ENCODE data around the gene OLFM1. TPM values are rescaled to one million over a fixed set of nuclear protein-coding genes. Genes with fewer than 3 reads are reported as not detected.

The OLFM1 gene
- total RNA-seq, 1 experiment from 2014 or later, result not detected

DNA sequence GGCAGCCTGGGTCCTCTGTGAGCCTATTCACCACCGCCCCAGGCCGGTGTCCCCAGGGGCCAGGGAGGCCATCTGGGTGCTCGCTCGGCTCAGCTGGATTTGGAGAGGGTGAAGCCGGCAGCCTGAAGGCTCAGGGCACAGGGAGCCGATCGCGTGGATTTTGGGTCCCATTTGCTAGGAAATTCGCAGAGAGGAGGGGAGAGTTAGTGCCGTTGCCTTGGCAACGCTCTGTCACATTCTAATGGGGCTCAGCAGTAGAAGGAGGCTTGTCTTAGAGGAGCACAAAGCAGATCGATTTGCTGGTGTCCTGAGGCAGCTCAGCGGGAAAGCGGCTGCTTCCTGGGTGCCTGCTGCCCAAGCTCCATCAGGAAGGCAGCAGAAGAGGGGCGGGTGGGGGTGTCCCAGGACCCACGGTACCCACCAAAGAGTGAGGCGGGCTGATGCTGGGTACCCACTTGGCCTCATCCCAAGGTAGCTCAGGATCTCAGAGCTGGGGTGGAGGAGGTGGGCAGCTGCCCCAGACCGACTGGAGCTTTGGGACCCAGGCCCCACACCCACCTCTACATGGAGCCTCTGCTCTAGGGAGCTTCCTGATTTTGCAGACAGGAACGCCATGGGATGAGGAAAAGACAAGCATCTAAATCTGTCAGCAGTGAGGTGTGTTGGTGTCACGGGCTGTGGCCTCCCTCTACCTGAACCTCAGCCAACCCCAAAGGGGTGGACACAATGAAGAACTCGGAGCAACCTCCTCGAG is 17.1 kb upstream of the OLFM1 start:
- H3K4me3 ChIP-seq, result no peak overlapping the region
- no peak for DNase-seq
- intact Hi-C loops (cut with micrococcal nuclease; ENCODE audit: unreplicated experiment), result no loop called here
- H3K27ac ChIP-seq, result no peak overlapping the region
- BruUV-seq (replicated peaks), result no TSS peak
- H3K4me1 ChIP-seq (replicated peaks; ENCODE audit: insufficient read depth), result no peaks in the 10 kb centered on the region
- H2AFZ ChIP-seq, result no peak overlapping the region
- H3F3A ChIP-seq (ENCODE audit: insufficient read depth, low read depth), result no peaks in the 10 kb centered on the region
- H3K9me3 ChIP-seq (ENCODE audit: insufficient read depth, low read depth), result no peaks in the 10 kb centered on the region
- no peaks in the 10 kb centered on the region for H3K79me2 ChIP-seq (ENCODE audit: low read depth)
- H3K36me3 ChIP-seq (ENCODE audit: low read depth), result no peaks in the 10 kb centered on the region
- no peak for TF ChIP-seq EZH2 (IDR thresholded peaks at IDR 0.05; ENCODE audit: low read depth)
- TF ChIP-seq, protein P1, sequence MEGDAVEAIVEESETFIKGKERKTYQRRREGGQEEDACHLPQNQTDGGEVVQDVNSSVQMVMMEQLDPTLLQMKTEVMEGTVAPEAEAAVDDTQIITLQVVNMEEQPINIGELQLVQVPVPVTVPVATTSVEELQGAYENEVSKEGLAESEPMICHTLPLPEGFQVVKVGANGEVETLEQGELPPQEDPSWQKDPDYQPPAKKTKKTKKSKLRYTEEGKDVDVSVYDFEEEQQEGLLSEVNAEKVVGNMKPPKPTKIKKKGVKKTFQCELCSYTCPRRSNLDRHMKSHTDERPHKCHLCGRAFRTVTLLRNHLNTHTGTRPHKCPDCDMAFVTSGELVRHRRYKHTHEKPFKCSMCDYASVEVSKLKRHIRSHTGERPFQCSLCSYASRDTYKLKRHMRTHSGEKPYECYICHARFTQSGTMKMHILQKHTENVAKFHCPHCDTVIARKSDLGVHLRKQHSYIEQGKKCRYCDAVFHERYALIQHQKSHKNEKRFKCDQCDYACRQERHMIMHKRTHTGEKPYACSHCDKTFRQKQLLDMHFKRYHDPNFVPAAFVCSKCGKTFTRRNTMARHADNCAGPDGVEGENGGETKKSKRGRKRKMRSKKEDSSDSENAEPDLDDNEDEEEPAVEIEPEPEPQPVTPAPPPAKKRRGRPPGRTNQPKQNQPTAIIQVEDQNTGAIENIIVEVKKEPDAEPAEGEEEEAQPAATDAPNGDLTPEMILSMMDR (conservative IDR thresholded peaks at IDR 0.05), result no peak
- H3K9me2 ChIP-seq (ENCODE audit: insufficient read depth), result no peaks in the 10 kb centered on the region
- CTCF ChIA-PET, result no interaction called here
- POLR2A ChIA-PET (ENCODE audit: unreplicated experiment), result no interaction called here
- H3K4me2 ChIP-seq, result no peak overlapping the region
- H4K20me1 ChIP-seq (ENCODE audit: insufficient read depth), result no peaks in the 10 kb centered on the region
- peaks cover 65% of the 10 kb centered on the region for H3K27me3 ChIP-seq (ENCODE audit: insufficient read depth, low read depth)

DNA sequence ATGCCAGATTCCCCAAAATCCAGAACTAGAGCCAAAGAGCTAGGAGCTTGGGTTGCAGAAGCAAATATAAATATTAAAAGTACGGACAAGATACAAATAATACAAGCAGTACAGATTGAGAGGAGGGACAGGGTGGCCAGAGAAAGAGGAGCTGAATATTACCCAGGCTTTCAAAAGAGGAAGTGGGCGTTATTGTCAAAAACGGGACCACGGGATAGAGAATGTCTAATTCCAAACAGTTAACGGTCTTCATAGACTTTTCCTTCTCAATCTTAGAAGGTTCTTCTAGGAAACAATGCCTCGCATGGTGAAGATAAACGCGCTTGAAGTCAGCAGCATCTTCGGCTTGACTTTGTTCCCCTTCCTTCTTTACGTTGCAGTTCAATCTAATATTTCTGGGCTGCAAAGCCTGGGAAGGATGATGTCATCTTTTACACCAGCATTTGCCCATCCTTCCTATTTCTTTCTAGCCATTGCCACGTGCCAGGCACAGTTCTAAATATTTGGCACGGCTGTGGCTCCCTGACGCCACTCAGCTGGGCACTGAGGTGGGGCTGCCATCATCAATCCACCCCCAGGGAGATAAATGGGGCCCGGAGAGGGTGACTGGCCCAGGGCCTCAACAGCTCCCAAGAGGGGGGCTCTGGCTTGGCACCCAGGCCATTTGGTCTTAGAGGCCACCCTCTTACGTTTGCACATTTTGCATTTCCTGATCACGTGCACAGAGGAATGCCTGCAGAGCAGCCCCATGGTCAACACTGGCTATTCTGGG is 16.3 kb upstream of the OLFM1 start:
- intact Hi-C loops (cut with micrococcal nuclease; ENCODE audit: unreplicated experiment), result no loop called here
- no peak for DNase-seq
- TF ChIP-seq EZH2 (IDR thresholded peaks at IDR 0.05; ENCODE audit: low read depth), result no peak
- TF ChIP-seq, protein P1 (conservative IDR thresholded peaks at IDR 0.05), result no peak
- Histone ChIP-seq H3K4me3 (no peak overlapping the region), H2AFZ (no peak overlapping the region), H3K4me1 (replicated peaks; ENCODE audit: insufficient read depth) (no peaks in the 10 kb centered on the region), H4K20me1 (ENCODE audit: insufficient read depth) (no peaks in the 10 kb centered on the region), H3K27ac (no peak overlapping the region), H3K9me3 (ENCODE audit: insufficient read depth, low read depth) (no peaks in the 10 kb centered on the region), H3K36me3 (ENCODE audit: low read depth) (no peaks in the 10 kb centered on the region), H3F3A (ENCODE audit: insufficient read depth, low read depth) (no peaks in the 10 kb centered on the region), H3K9me2 (ENCODE audit: insufficient read depth) (no peaks in the 10 kb centered on the region), H3K79me2 (ENCODE audit: low read depth) (no peaks in the 10 kb centered on the region), H3K4me2 (no peak overlapping the region), H3K27me3 (ENCODE audit: insufficient read depth, low read depth) (peaks cover 67% of the 10 kb centered on the region)
- ChIA-PET CTCF (no interaction called here), POLR2A (ENCODE audit: unreplicated experiment) (no interaction called here)
- BruUV-seq (replicated peaks), result no TSS peak

- CTCF ChIA-PET, result no interaction called here
Observed at GRCh38 chr9:135073081-135073740, 14.3 kb upstream of the OLFM1 start.

More at GRCh38 chr9:135073081-135073740, 14.3 kb upstream of the OLFM1 start:
- Histone ChIP-seq H3K4me3 (no peak overlapping the region), H3F3A (ENCODE audit: insufficient read depth, low read depth) (no peaks in the 10 kb centered on the region), H3K27ac (no peak overlapping the region), H3K79me2 (ENCODE audit: low read depth) (no peaks in the 10 kb centered on the region), H3K9me3 (ENCODE audit: insufficient read depth, low read depth) (no peaks in the 10 kb centered on the region), H4K20me1 (ENCODE audit: insufficient read depth) (no peaks in the 10 kb centered on the region), H3K4me2 (no peak overlapping the region), H3K36me3 (ENCODE audit: low read depth) (no peaks in the 10 kb centered on the region), H3K27me3 (ENCODE audit: insufficient read depth, low read depth) (peaks cover 77% of the 10 kb centered on the region), H3K9me2 (ENCODE audit: insufficient read depth) (no peaks in the 10 kb centered on the region), H3K4me1 (replicated peaks; ENCODE audit: insufficient read depth) (no peaks in the 10 kb centered on the region), H2AFZ (no peak overlapping the region)
- POLR2A ChIA-PET (ENCODE audit: unreplicated experiment), result no interaction called here
- intact Hi-C loops (cut with micrococcal nuclease; ENCODE audit: unreplicated experiment), result no loop called here
- BruUV-seq (replicated peaks), result no TSS peak
- no peak for TF ChIP-seq EZH2 (IDR thresholded peaks at IDR 0.05; ENCODE audit: low read depth)
- TF ChIP-seq, protein P1 (conservative IDR thresholded peaks at IDR 0.05), result no peak
- DNase-seq, result no peak

Data from PC-9 (cell line).